Sciatic nerve (tissue), 2 donors: ENCODE results near the gene GPR157. TPM values are rescaled to one million over a fixed set of nuclear protein-coding genes. Genes with fewer than 3 reads are reported as not detected.
"Not testable (repeated sequence)": the region's sequence is repeated elsewhere in the genome, so short reads cannot be mapped to it uniquely, and the experiment has no call there.

ENCODE experiments used
- ATAC-seq: fragments of 200-7000 bp; cut with Tn5 transposase; one replicate; pipeline ENCODE4 v1.9.1; 2020; ENCODE audit warnings: mild to moderate bottlenecking, moderate library complexity
- DNase-seq: peaks from one replicate; pipeline ENCODE4 v3.0.0-alpha.2; 2020; ENCODE audit warnings: low spot score
- intact Hi-C: fragments of 100-400 bp; cut with DNase I; formaldehyde crosslinking; loops from one replicate; pipeline ENCODE4 v1.14.2; 2022
- total RNA-seq: library from RNA; stranded (reverse); fragmentation: NEBNext Ultra II Directional; extraction: Animal tissue kit (Norgen Biotek cat#: 25700); gene quantifications from one replicate; pipeline ENCODE4 v1.2.1, GENCODE V29; 2021
- donor health status: DM: no; HTN: no; CAD: no.
- donor health status: DM: no; HTN: no; CAD: no.

The GPR157 gene
- total RNA-seq, 1 donor from 2014 or later: 8.6 TPM

GRCh38 chr1:9099555-9099954 is 29.3 kb downstream of the GPR157 start:
- intact Hi-C loops: no loop called here

DNA sequence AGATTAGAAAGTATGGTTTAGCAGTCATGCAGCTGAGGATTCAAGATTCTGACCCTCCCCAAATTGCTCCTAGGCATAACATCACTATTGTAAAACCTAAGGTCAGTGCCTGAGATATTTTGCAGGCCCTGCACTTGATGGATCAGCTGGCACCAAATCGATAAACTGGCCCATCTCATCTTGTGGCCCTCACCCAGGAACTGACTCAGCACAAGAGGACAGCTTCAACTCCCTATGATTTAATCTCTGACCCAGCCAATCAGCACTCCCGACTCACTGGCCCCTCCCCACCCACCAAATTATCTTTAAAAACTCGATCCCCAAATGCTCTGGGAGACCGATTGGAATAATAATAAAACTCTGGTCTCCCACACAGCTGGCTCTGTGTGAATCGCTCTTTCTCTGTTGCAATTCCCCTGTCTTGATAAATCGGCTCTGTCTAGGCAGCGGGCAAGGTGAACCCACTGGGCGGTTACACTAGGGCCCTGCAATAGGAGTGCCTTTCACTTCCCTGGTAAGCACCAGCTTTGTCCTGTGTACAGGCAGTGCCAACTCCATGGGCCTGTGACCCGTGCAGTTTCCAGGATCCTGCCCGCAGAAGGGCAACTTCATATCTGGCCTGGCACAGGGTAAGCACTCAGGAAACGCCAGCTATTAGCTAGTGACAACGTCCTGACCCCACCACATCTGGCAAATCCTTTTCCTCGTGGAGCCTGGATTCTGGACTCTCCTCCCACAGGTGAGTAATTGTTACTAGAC is 30.8 kb downstream of the GPR157 start:
- DNase-seq (no peak), ATAC-seq (no peak)
- intact Hi-C loops: no loop called here

More at GRCh38 chr1:9099555-9099954, 29.3 kb downstream of the GPR157 start:
- DNase-seq: no peak
- ATAC-seq: no peak

DNA sequence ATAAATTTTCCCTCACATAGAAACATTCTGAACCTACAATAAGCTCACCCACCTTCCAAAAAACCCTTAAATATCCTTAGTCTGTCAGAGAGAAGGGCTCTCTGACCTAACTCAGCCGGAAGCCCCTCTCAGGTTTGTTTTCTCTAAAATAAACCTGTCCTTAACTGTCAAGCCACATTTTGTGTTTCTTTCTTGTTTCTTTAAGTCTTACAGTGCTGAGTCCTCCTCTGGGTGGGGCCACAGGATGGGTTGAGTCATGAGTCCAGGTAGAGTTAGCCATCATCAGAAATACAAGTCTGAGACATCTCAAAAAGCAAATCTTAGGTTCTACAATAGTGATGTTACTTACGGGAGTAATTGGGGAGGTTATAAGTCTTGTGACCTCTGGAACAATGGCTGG is 33.1 kb downstream of the GPR157 start:
- intact Hi-C loops: no loop called here
- no peak for DNase-seq
- no peak for ATAC-seq

DNA sequence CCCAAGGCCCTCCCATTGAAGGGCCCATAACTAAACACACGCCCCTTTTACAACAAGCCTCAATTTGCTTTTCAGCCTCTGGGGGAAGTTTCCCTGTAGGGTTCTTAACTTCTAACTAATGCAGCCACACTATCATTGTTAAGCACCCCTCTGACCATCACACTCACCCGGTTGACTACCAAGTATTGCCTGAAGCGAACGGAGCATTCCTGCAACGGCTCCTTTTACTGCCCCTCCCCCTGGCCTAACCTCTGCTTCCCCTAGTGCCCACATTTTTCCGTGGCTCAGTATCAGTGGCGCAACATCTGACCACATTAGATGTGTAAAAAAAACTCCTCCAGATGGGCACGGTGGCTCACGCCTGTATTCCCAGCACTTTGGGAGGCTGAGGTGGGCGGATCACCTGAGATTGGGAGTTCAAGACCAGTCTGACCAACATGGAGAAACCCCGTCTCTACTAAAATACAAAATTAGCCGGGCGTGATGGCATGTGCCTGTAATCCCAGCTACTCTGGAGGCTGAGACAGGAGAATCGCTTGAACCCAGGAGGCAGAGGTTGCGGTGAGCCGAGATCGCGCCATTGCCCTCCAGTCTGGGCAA is 34.8 kb downstream of the GPR157 start:
- ATAC-seq, DNase-seq, intact Hi-C loops: not testable (repeated sequence)

GRCh38 chr1:9093581-9093980 is 35.3 kb downstream of the GPR157 start:
- no peak for DNase-seq
- ATAC-seq: no peak
- intact Hi-C loops: no loop called here

DNA sequence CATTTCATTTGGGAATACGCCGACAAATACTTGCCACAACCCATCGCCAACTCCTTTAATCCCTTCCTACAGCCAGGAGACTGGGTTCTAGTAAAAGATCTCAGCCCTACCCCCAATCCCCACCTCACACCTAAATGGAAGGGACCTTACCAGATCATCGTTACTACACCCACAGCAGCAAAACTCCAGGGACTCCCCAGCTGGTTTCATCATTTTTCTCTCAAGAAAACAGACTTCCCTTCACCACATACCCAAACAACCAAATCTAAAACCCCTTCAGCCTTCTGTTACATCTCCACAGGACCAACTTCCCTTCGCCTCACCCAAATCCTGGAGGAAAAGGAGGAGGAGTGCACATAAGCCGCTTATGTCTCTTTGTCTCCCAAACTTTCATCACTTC is 35.8 kb downstream of the GPR157 start:
- ATAC-seq (no peak), DNase-seq (no peak)
- intact Hi-C loops: no loop called here

DNA sequence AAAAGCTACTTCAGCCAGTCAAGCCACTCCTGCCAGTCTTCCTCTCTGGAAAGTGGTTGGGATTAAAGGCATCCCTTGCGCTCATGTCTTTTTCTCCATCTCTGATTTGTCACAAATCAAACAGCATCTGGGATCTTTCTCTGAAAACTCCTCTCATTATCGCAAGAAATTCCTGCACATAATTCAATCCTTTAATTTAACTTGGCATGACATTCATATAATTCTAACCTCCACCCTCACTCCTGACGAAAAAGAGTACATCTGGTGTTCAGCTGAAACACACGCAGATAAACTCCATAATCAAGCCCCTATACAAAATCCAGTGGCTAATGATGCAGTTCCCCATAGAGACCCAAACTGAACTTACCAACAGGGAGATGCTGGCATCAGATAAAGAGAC is 40.1 kb downstream of the GPR157 start:
- intact Hi-C loops: no loop called here
- no peak for ATAC-seq
- DNase-seq: no peak

GRCh38 chr1:9087411-9088125 is 41.3 kb downstream of the GPR157 start:
- no peak for DNase-seq
- intact Hi-C loops: no loop called here
- no peak for ATAC-seq

GRCh38 chr1:9086796-9087195 is 42.1 kb downstream of the GPR157 start:
- no peak for DNase-seq
- intact Hi-C loops: no loop called here
- no peak for ATAC-seq

DNA sequence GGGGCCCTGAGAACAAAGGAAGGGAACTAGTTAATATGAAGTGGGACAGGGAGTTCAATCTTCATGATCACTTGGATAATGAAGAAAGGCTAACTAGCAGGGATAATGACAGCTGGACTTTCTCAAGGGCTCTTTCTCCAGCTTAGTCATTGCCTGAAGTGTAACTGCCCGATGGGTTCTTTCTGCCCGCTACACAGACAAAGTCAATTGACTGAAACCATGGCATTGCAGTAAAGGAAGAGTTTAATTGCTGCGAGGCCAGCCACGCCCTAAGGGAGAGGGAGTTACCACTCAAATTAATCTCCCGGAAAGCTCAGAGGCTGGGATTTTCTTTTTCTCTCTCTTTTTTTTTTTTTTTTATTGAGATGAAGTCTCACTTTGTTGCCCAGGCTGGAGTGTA is 42.9 kb downstream of the GPR157 start:
- intact Hi-C loops: no loop called here
- DNase-seq: no peak
- ATAC-seq: no peak

- ATAC-seq: no peak
- intact Hi-C loops: no loop called here
- DNase-seq: no peak
Measured at GRCh38 chr1:9085306-9085940, 43.5 kb downstream of the GPR157 start.

GRCh38 chr1:9084906-9085305 is 44.0 kb downstream of the GPR157 start:
- intact Hi-C loops: no loop called here
- ATAC-seq: peak; percentile 22
- DNase-seq: no peak

DNA sequence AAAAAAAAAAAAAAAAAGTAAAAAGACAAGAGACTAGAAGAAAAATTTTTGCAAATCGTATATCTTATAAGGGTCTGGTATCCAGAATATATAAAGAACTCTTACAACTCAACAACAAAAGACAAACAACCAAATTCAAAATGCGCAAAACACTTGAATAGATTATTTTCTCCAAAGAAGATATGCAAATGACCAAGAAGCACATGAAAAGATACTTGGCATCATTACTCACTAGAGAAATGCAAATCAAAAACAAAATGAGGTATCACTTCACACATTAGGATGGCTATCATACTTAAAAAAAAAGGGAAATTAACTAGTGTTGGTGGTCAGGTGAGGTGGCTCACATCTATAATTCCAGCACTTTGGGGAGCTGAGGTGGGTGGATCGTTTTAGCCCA is 47.4 kb downstream of the GPR157 start:
- DNase-seq: no peak
- ATAC-seq: no peak
- intact Hi-C loops: no loop called here

GRCh38 chr1:9080705-9081291 is 48.1 kb downstream of the GPR157 start:
- ATAC-seq (no peak), DNase-seq (no peak)
- intact Hi-C loops: no loop called here

- DNase-seq: no peak
- intact Hi-C loops: no loop called here
- ATAC-seq: no peak
Measured at GRCh38 chr1:9079988-9080704, 48.8 kb downstream of the GPR157 start.

DNA sequence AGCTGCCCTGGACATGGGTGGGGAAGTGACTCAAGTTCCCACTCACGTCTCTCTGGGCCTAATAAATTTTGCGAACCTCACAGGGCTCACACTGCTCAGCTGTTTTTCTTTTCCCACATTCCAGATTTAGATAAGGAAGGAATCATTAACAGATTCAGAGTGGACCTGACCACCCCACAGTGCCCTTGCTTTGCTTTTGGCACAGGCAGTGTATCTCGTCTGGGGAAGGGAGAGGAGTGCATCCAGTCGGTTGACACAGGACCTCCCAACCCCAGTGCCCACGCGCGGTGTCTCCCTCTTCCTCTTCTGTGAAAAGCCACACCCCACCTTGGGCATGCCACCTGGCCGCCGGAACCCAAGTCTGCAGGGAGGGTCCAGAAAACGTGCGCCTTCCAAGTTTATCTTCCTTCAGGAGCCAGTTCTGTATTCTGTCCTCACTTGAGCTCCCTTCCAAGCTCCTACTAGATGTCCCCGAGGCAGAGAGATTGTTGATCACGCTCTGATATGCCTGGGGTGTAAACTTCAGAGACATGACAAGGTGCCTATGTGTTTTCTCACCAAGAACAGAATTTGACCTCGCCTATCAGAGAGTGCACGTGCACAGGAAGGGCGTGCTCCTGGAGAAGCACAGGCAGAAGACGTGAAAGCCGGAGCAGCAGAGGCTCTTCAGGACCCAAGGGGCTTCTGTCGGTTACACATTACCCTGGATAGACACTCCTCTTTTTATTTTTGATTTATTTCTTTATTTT is 50.0 kb downstream of the GPR157 start:
- ATAC-seq (peak; percentile 28), DNase-seq (no peak)
- intact Hi-C loops: no loop called here

- DNase-seq: no peak
- intact Hi-C loops: no loop called here
- ATAC-seq: no peak
Measured at GRCh38 chr1:9078015-9078751, 50.7 kb downstream of the GPR157 start.
